Measurements from ENCODE around the gene CCDC15. TPM values are rescaled to one million over a fixed set of nuclear protein-coding genes. Genes with fewer than 3 reads are reported as not detected.
"Not testable (repeated sequence)": the region's sequence is repeated elsewhere in the genome, so short reads cannot be mapped to it uniquely, and the experiment has no call there.

The CCDC15 gene
- polyA plus RNA-seq, 1 donor, result 2.5 TPM

DNA sequence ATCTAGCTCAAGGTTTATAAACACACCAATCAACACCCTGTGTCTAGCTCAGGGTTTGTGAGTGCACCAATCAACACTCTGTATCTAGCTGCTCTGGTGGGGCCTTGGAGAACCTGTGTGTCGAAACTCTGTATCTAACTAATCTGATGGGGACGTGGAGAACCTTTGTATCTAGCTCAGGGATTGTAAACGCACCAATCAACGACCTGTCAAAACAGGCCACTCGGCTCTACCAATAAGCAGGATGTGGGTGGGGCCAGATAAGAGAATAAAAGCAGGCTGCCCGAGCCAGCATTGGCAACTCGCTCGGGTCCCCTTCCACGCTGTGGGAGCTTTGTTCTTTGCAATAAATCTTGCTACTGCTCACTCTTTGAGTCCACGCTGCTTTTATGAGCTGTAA is 136.1 kb downstream of the CCDC15 start:
- H3K4me3 ChIP-seq (ENCODE audit: low read length); H3K27me3 ChIP-seq (ENCODE audit: control insufficient read depth, insufficient read depth, low read length); DNase-seq; H3K27ac ChIP-seq (ENCODE audit: low read length); H3K4me1 ChIP-seq (ENCODE audit: control insufficient read depth, insufficient read depth, low read length); H3K9me3 ChIP-seq (ENCODE audit: control insufficient read depth, low read depth, low read length): not testable (repeated sequence)
- no CpG with 5 or more reads among the region's 10 CpGs for WGBS (ENCODE audit: insufficient coverage, low lambda C conversion rate)
- peaks cover 24% of the 10 kb centered on the region for H3K36me3 ChIP-seq (ENCODE audit: control insufficient read depth, insufficient read depth, low read length)

DNA sequence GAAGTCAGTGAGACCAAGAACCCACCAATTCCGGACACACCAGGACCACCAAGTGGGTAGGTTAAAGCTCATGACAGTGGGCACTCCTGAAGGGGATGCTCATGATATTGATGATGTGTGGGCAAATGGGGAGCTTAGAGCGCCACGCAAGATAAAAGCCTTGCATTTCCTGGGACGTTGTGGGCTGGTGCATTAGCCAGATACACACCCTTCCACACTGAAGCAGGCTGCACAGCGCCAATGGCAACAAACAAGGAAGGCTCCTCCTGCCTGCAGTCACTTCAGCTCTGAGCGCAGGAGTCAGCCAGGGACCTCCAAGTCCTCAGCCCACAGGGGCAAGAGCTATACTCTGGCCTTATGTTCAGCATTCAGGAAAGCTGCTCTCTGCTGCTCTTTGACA is 136.8 kb downstream of the CCDC15 start:
- DNase-seq, result no peak
- H3K4me3 ChIP-seq (ENCODE audit: low read length), result no peak overlapping the region
- H3K27ac ChIP-seq (ENCODE audit: low read length), result no peak overlapping the region
- peaks cover 23% of the 10 kb centered on the region for H3K36me3 ChIP-seq (ENCODE audit: control insufficient read depth, insufficient read depth, low read length)
- no CpG with 5 or more reads among the region's 6 CpGs for whole genome bisulfite sequencing (ENCODE audit: insufficient coverage, low lambda C conversion rate)
- no peaks in the 10 kb centered on the region for H3K27me3 ChIP-seq (ENCODE audit: control insufficient read depth, insufficient read depth, low read length)
- no peaks in the 10 kb centered on the region for H3K9me3 ChIP-seq (ENCODE audit: control insufficient read depth, low read depth, low read length)
- H3K4me1 ChIP-seq (ENCODE audit: control insufficient read depth, insufficient read depth, low read length), result peaks cover 8% of the 10 kb centered on the region

Other genes starting within 250 kb of the CCDC15 start
- 2.1 TPM for gene NRGN, start 214.3 kb upstream of the CCDC15 start, polyA plus RNA-seq
- 5.0 TPM for gene VSIG2, start 201.9 kb upstream of the CCDC15 start, polyA plus RNA-seq
- 15.0 TPM for gene ESAM, start 191.9 kb upstream of the CCDC15 start, polyA plus RNA-seq
- gene MSANTD2, start 153.8 kb upstream of the CCDC15 start, polyA plus RNA-seq, result 23.2 TPM
- 17.3 TPM for gene ROBO3, start 88.8 kb upstream of the CCDC15 start, polyA plus RNA-seq
- 5.1 TPM for gene ROBO4, start 56.3 kb upstream of the CCDC15 start, polyA plus RNA-seq
- not detected for gene HEPN1, start 35.0 kb upstream of the CCDC15 start, polyA plus RNA-seq
- 0.04 TPM for gene HEPACAM, start 18.2 kb upstream of the CCDC15 start, polyA plus RNA-seq
- 91.1 TPM for gene SLC37A2, start 109.1 kb downstream of the CCDC15 start, polyA plus RNA-seq
- gene TMEM218, start 157.4 kb downstream of the CCDC15 start, polyA plus RNA-seq, result 29.1 TPM
- 3.6 TPM for gene PKNOX2, start 210.5 kb downstream of the CCDC15 start, polyA plus RNA-seq

Data from large intestine (tissue), 3 donors.